Measurements from ENCODE around the gene CAMK1G. TPM values are rescaled to one million over a fixed set of nuclear protein-coding genes. Genes with fewer than 3 reads are reported as not detected.

Gene CAMK1G
- total RNA-seq, 1 experiment from 2014 or later: not detected

DNA sequence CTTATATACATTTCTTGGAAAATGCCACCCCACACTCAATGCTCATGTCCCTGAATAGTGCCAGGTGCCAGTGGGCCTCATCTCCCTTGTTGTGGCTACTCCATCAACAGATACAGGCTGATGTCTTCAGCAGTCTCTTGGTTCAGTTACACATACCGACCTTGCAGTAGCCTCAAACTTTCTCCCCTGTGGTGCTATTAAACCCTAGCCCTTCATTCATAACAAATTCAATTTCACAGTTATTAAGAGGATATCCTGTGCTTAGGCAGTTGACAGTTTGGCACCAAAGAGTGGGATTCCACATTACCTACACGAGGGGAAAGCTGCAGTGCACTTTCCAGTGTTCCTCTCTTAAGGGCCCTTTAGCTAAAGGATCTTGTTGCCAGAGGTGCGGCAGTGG is 35.9 kb upstream of the CAMK1G start:
- no peaks in the 10 kb centered on the region for H3K9me3 ChIP-seq (ENCODE audit: control insufficient read depth in 1 of 2, insufficient read depth in 1 of 2, low read depth in 1 of 2, low read length in 2 of 2)
- H3K9me2 ChIP-seq (ENCODE audit: insufficient read depth): no peaks in the 10 kb centered on the region
- ATAC-seq: no peak
- TF ChIP-seq EGR1 (IDR thresholded peaks at IDR 0.05; ENCODE audit: low read depth): no peak
- H4K20me1 ChIP-seq (ENCODE audit: insufficient read depth): no peaks in the 10 kb centered on the region
- RAD21 ChIA-PET (ENCODE audit: low non-redundant PET in 1 of 2, low total read pairs in 2 of 2, uncharacterized antibody in 2 of 2, unreplicated experiment in 2 of 2): no interaction called here
- no peak overlapping the region for H3K4me3 ChIP-seq (replicated peaks in 1 of 2; ENCODE audit: low read depth in 1 of 2, low read length in 2 of 2)
- BruUV-seq (replicated peaks): no TSS peak
- H3K36me3 ChIP-seq (ENCODE audit: control insufficient read depth in 1 of 2, insufficient read depth in 2 of 2, low read length in 2 of 2): no peaks in the 10 kb centered on the region
- no peak overlapping the region for H3K27ac ChIP-seq (ENCODE audit: low read depth, low read length)
- no peak overlapping the region for H3K9ac ChIP-seq (ENCODE audit: low read length)
- no peak overlapping the region for H3K4me2 ChIP-seq (ENCODE audit: low read length)
- POLR2A ChIA-PET: no interaction called here
- CTCF ChIA-PET: no interaction called here
- peaks cover 5% of the 10 kb centered on the region for H3K27me3 ChIP-seq (ENCODE audit: insufficient read depth, low read length)
- intact Hi-C loops (cut with micrococcal nuclease): no loop called here
- no peak overlapping the region for H2AFZ ChIP-seq (ENCODE audit: low read depth, low read length, poor library complexity, severe bottlenecking)
- H3K4me1 ChIP-seq (ENCODE audit: control insufficient read depth in 1 of 2, insufficient read depth in 2 of 2, low read length in 2 of 2): peaks cover 0 to 8% of the 10 kb centered on the region in 2 experiments; a peak in 2 of 4 replicates
- no peaks in the 10 kb centered on the region for H3K79me2 ChIP-seq (ENCODE audit: insufficient read depth, low read length)
- DNase-seq (ENCODE audit: low read depth, low spot score): no peak

- BruUV-seq (replicated peaks): no TSS peak
- TF ChIP-seq, protein P1, sequence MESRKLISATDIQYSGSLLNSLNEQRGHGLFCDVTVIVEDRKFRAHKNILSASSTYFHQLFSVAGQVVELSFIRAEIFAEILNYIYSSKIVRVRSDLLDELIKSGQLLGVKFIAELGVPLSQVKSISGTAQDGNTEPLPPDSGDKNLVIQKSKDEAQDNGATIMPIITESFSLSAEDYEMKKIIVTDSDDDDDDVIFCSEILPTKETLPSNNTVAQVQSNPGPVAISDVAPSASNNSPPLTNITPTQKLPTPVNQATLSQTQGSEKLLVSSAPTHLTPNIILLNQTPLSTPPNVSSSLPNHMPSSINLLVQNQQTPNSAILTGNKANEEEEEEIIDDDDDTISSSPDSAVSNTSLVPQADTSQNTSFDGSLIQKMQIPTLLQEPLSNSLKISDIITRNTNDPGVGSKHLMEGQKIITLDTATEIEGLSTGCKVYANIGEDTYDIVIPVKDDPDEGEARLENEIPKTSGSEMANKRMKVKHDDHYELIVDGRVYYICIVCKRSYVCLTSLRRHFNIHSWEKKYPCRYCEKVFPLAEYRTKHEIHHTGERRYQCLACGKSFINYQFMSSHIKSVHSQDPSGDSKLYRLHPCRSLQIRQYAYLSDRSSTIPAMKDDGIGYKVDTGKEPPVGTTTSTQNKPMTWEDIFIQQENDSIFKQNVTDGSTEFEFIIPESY (IDR thresholded peaks at IDR 0.05; ENCODE audit: extremely low read depth, insufficient replicate concordance, low read length): no peak
- TF ChIP-seq, protein P2, sequence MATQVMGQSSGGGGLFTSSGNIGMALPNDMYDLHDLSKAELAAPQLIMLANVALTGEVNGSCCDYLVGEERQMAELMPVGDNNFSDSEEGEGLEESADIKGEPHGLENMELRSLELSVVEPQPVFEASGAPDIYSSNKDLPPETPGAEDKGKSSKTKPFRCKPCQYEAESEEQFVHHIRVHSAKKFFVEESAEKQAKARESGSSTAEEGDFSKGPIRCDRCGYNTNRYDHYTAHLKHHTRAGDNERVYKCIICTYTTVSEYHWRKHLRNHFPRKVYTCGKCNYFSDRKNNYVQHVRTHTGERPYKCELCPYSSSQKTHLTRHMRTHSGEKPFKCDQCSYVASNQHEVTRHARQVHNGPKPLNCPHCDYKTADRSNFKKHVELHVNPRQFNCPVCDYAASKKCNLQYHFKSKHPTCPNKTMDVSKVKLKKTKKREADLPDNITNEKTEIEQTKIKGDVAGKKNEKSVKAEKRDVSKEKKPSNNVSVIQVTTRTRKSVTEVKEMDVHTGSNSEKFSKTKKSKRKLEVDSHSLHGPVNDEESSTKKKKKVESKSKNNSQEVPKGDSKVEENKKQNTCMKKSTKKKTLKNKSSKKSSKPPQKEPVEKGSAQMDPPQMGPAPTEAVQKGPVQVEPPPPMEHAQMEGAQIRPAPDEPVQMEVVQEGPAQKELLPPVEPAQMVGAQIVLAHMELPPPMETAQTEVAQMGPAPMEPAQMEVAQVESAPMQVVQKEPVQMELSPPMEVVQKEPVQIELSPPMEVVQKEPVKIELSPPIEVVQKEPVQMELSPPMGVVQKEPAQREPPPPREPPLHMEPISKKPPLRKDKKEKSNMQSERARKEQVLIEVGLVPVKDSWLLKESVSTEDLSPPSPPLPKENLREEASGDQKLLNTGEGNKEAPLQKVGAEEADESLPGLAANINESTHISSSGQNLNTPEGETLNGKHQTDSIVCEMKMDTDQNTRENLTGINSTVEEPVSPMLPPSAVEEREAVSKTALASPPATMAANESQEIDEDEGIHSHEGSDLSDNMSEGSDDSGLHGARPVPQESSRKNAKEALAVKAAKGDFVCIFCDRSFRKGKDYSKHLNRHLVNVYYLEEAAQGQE (IDR thresholded peaks at IDR 0.05; ENCODE audit: low read depth): no peak
- TF ChIP-seq EZH2 (IDR thresholded peaks at IDR 0.05) (no peak), TCF7L2 (IDR thresholded peaks at IDR 0.05; ENCODE audit: borderline replicate concordance, extremely low read depth, insufficient read depth, insufficient read length) (peak; percentile 45), CTCF (IDR thresholded peaks at IDR 0.05 in 2 of 3, conservative IDR thresholded peaks at IDR 0.05 in 1 of 3; ENCODE audit: borderline replicate concordance in 1 of 3, insufficient read depth in 1 of 3, low read depth in 2 of 3, low read length in 2 of 3) (peak in 2 of 3 experiments; percentile 44 to 49; a peak in 4 of 6 replicates), ZNF274 (IDR thresholded peaks at IDR 0.05; ENCODE audit: low read depth, low read length) (no peak)
- H3K9me2 ChIP-seq (ENCODE audit: insufficient read depth): no peaks in the 10 kb centered on the region
- CTCF ChIA-PET: interaction anchor here (0.6 to 1.7 kb wide), 3 partner anchors 15 to 20 kb away, joined by 3 to 7 read pairs (median 4); no protein-coding TSS in a partner anchor
- H3K4me3 ChIP-seq (replicated peaks in 1 of 2; ENCODE audit: low read depth in 1 of 2, low read length in 2 of 2): no peak overlapping the region
- H3K79me2 ChIP-seq (ENCODE audit: insufficient read depth, low read length): no peaks in the 10 kb centered on the region
- H3K4me2 ChIP-seq (ENCODE audit: low read length): no peak overlapping the region; the same call in 1 of the 2 replicates
- peaks cover 5% of the 10 kb centered on the region; the same call in 1 of the 2 replicates for H3K27me3 ChIP-seq (ENCODE audit: insufficient read depth, low read length)
- no peak for DNase-seq (ENCODE audit: low read depth, low spot score)
- intact Hi-C loops (cut with micrococcal nuclease): no loop called here
- no peaks in the 10 kb centered on the region for H4K20me1 ChIP-seq (ENCODE audit: insufficient read depth)
- ATAC-seq: peak; percentile 86
- RAD21 ChIA-PET (ENCODE audit: low non-redundant PET in 1 of 2, low total read pairs in 2 of 2, uncharacterized antibody in 2 of 2, unreplicated experiment in 2 of 2): no interaction called here
- H3K9me3 ChIP-seq (ENCODE audit: control insufficient read depth in 1 of 2, insufficient read depth in 1 of 2, low read depth in 1 of 2, low read length in 2 of 2): no peaks in the 10 kb centered on the region
- H3K27ac ChIP-seq (ENCODE audit: low read depth, low read length): no peak overlapping the region
- POLR2A ChIA-PET: no interaction called here
- H3K9ac ChIP-seq (ENCODE audit: low read length): no peak overlapping the region
- H3K4me1 ChIP-seq (ENCODE audit: control insufficient read depth in 1 of 2, insufficient read depth in 2 of 2, low read length in 2 of 2): no peaks in the 10 kb centered on the region
- no peaks in the 10 kb centered on the region for H3K36me3 ChIP-seq (ENCODE audit: control insufficient read depth in 1 of 2, insufficient read depth in 2 of 2, low read length in 2 of 2)
- no peak overlapping the region for H2AFZ ChIP-seq (ENCODE audit: low read depth, low read length, poor library complexity, severe bottlenecking)
Measured at GRCh38 chr1:209549443-209550205, 33.9 kb upstream of the CAMK1G start.
